ENCODE measurements around the gene VILL.
"Not testable (repeated sequence)": the region's sequence is repeated elsewhere in the genome, so short reads cannot be mapped to it uniquely, and the experiment has no call there.

DNA sequence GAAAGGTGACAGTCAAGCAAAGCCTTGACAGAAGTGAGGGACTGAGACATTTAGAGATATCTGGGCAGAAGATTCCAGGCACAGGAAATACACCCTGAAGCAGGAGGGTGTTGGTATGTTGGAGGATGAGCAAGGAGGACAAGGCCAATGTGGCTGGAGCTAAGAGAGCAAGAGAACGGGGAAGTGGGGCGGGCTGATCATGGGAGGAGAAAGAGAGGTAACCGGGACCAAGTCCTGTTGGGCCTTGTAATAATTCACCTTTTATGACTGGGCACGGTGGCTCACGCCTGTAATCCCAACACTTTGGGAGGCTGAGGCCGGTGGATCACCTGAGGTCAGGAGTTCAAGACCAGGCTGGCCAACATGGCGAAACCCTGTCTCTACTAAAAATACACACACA lies 43.0 kb downstream of the VILL start:
- TF ChIP-seq EZH2 (IDR thresholded peaks at IDR 0.05; ENCODE audit: low read length, missing control alignments), result not testable (repeated sequence)
- TF ChIP-seq, protein P1, sequence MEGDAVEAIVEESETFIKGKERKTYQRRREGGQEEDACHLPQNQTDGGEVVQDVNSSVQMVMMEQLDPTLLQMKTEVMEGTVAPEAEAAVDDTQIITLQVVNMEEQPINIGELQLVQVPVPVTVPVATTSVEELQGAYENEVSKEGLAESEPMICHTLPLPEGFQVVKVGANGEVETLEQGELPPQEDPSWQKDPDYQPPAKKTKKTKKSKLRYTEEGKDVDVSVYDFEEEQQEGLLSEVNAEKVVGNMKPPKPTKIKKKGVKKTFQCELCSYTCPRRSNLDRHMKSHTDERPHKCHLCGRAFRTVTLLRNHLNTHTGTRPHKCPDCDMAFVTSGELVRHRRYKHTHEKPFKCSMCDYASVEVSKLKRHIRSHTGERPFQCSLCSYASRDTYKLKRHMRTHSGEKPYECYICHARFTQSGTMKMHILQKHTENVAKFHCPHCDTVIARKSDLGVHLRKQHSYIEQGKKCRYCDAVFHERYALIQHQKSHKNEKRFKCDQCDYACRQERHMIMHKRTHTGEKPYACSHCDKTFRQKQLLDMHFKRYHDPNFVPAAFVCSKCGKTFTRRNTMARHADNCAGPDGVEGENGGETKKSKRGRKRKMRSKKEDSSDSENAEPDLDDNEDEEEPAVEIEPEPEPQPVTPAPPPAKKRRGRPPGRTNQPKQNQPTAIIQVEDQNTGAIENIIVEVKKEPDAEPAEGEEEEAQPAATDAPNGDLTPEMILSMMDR (conservative IDR thresholded peaks at IDR 0.05 in 1 of 2, IDR thresholded peaks at IDR 0.05 in 1 of 2; ENCODE audit: low read depth in 1 of 2, low read length in 2 of 2), result not testable (repeated sequence)

Measured in fibroblast of lung (primary cell).